ENCODE measurements around the gene CD209.

The CD209 gene

DNA sequence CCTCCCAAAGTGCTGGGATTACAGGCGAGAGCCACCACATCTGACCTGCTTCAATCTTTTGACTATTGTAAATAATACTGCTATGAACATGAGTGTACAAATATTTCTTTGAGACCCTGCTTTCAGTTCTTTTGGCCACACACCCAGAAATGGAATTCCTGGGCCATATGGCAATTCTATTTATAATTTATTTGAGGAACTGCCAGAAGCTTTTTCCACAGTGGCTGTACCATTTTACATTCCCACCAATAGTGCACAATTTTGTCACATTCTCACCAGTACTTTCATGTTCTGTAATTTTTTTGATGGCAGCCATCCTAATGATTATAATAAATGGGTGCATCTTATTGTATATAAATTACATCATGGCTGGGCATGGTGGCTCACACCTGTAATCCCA lies 31.7 kb downstream of the CD209 start:
- H3K9ac ChIP-seq (ENCODE audit: low read depth in 1 of 2, low read length in 2 of 2): no peak overlapping the region
- peaks cover 3 to 6% of the 10 kb centered on the region in 2 donors for H3K9me3 ChIP-seq (ENCODE audit: control insufficient read depth in 1 of 2, low read length in 2 of 2)
- H3K36me3 ChIP-seq (ENCODE audit: control insufficient read depth in 1 of 2, insufficient read depth in 2 of 2, low read length in 2 of 2): no peaks in the 10 kb centered on the region
- no peaks in the 10 kb centered on the region for H3K4me1 ChIP-seq (ENCODE audit: control insufficient read depth in 1 of 2, insufficient read depth in 2 of 2, low read length in 2 of 2)
- H3K27ac ChIP-seq (ENCODE audit: low read depth, low read length): no peak overlapping the region
- no peak overlapping the region for H3K4me3 ChIP-seq (ENCODE audit: low read depth in 1 of 2, low read length in 2 of 2)
- no peaks in the 10 kb centered on the region for H3K27me3 ChIP-seq (ENCODE audit: control insufficient read depth in 1 of 2, insufficient read depth in 2 of 2, low read length in 2 of 2)

GRCh38 chr19:7710616-7711015 lies 36.7 kb downstream of the CD209 start:
- Histone ChIP-seq H3K36me3 (ENCODE audit: control insufficient read depth in 1 of 2, insufficient read depth in 2 of 2, low read length in 2 of 2) (no peaks in the 10 kb centered on the region), H3K9me3 (ENCODE audit: control insufficient read depth in 1 of 2, low read length in 2 of 2) (no peaks in the 10 kb centered on the region), H3K4me3 (ENCODE audit: low read depth in 1 of 2, low read length in 2 of 2) (no peak overlapping the region), H3K27me3 (ENCODE audit: control insufficient read depth in 1 of 2, insufficient read depth in 2 of 2, low read length in 2 of 2) (no peaks in the 10 kb centered on the region), H3K27ac (ENCODE audit: low read depth, low read length) (no peak overlapping the region), H3K9ac (ENCODE audit: low read depth in 1 of 2, low read length in 2 of 2) (no peak overlapping the region), H3K4me1 (ENCODE audit: control insufficient read depth in 1 of 2, insufficient read depth in 2 of 2, low read length in 2 of 2) (peaks cover 0 to 5% of the 10 kb centered on the region in 2 donors)

GRCh38 chr19:7709932-7710460 lies 37.3 kb downstream of the CD209 start:
- H3K4me1 ChIP-seq (ENCODE audit: control insufficient read depth in 1 of 2, insufficient read depth in 2 of 2, low read length in 2 of 2): peaks cover 0 to 5% of the 10 kb centered on the region in 2 donors
- H3K4me3 ChIP-seq (ENCODE audit: low read depth in 1 of 2, low read length in 2 of 2): no peak overlapping the region
- H3K9me3 ChIP-seq (ENCODE audit: control insufficient read depth in 1 of 2, low read length in 2 of 2): no peaks in the 10 kb centered on the region
- H3K27ac ChIP-seq (ENCODE audit: low read depth, low read length): no peak overlapping the region
- no peak overlapping the region for H3K9ac ChIP-seq (ENCODE audit: low read depth in 1 of 2, low read length in 2 of 2)
- H3K36me3 ChIP-seq (ENCODE audit: control insufficient read depth in 1 of 2, insufficient read depth in 2 of 2, low read length in 2 of 2): no peaks in the 10 kb centered on the region
- H3K27me3 ChIP-seq (ENCODE audit: control insufficient read depth in 1 of 2, insufficient read depth in 2 of 2, low read length in 2 of 2): no peaks in the 10 kb centered on the region

DNA sequence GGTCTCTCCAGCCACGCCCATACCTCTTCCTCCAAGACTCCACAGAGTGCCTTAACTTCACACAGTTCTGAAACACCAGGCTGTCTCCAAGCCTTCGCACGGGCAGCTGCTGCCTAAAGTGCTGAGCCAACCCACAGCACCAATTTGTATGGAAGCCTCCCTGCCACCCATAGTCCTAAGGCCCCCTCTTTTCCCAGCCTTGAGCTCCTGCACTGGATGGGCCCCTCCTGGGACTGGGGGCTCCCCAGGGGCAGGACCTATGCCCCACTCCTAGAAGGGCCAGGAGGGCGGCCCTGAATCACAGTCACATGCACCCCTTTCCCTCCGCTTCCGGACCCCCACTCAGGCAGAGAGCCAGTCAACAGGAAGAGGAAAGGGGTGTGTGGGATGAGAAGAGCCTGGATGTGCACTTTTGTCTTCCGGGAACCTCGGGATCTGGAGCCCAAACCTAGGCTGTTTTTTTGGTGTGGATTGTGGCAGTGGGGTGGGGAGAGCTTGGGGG lies 40.3 kb downstream of the CD209 start:
- Histone ChIP-seq H3K4me3 (ENCODE audit: low read depth in 1 of 2, low read length in 2 of 2) (no peak overlapping the region), H3K9ac (ENCODE audit: low read depth in 1 of 2, low read length in 2 of 2) (no peak overlapping the region), H3K4me1 (ENCODE audit: control insufficient read depth in 1 of 2, insufficient read depth in 2 of 2, low read length in 2 of 2) (peaks cover 0 to 5% of the 10 kb centered on the region in 2 donors), H3K36me3 (ENCODE audit: control insufficient read depth in 1 of 2, insufficient read depth in 2 of 2, low read length in 2 of 2) (no peaks in the 10 kb centered on the region), H3K9me3 (ENCODE audit: control insufficient read depth in 1 of 2, low read length in 2 of 2) (no peaks in the 10 kb centered on the region), H3K27ac (ENCODE audit: low read depth, low read length) (no peak overlapping the region), H3K27me3 (ENCODE audit: control insufficient read depth in 1 of 2, insufficient read depth in 2 of 2, low read length in 2 of 2) (no peaks in the 10 kb centered on the region)

DNA sequence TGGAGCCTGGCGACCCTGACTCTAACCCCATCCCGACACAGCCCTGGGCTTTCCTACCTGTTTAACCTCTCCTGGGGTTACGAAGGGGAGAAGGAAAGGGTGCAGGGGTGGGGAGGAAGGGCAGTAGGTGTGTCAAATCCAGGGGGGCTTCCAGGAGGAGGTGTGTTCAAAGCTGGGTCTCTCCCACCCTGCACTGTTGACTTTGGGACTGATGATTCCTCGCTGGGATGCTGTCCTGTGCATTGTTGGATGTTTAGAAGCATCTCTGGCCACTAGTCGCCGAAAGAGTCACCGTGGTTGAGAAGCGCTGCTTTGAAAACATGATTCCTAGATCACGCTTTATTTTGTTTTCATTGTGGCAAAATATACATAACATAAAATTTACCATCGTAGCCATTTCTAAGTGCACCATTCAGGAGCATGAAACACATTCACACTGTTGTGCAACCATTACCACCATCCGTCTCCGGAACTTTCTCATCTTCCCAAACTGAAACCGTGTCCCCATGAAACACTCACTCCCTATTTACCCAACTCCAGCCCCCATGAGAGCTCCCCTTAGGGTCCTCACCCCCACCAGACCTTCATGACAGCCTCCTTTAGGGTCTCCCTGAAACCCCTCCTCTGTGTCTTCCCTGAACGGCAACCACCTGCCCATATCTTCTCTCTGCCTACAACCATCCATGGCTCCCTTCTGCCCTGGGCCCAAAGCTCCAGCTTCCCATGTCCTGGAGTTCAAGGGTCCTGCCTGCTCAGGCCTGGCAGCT lies 41.0 kb downstream of the CD209 start:
- Histone ChIP-seq H3K4me1 (ENCODE audit: control insufficient read depth in 1 of 2, insufficient read depth in 2 of 2, low read length in 2 of 2) (peaks cover 0 to 5% of the 10 kb centered on the region in 2 donors), H3K36me3 (ENCODE audit: control insufficient read depth in 1 of 2, insufficient read depth in 2 of 2, low read length in 2 of 2) (no peaks in the 10 kb centered on the region), H3K9me3 (ENCODE audit: control insufficient read depth in 1 of 2, low read length in 2 of 2) (no peaks in the 10 kb centered on the region), H3K27me3 (ENCODE audit: control insufficient read depth in 1 of 2, insufficient read depth in 2 of 2, low read length in 2 of 2) (no peaks in the 10 kb centered on the region), H3K27ac (ENCODE audit: low read depth, low read length) (no peak overlapping the region), H3K9ac (ENCODE audit: low read depth in 1 of 2, low read length in 2 of 2) (no peak overlapping the region), H3K4me3 (ENCODE audit: low read depth in 1 of 2, low read length in 2 of 2) (no peak overlapping the region)

GRCh38 chr19:7705387-7706187 lies 41.7 kb downstream of the CD209 start:
- no peak overlapping the region for H3K4me3 ChIP-seq (ENCODE audit: low read depth in 1 of 2, low read length in 2 of 2)
- H3K36me3 ChIP-seq (ENCODE audit: control insufficient read depth in 1 of 2, insufficient read depth in 2 of 2, low read length in 2 of 2): no peaks in the 10 kb centered on the region
- no peaks in the 10 kb centered on the region for H3K27me3 ChIP-seq (ENCODE audit: control insufficient read depth in 1 of 2, insufficient read depth in 2 of 2, low read length in 2 of 2)
- H3K9ac ChIP-seq (ENCODE audit: low read depth in 1 of 2, low read length in 2 of 2): no peak overlapping the region
- H3K4me1 ChIP-seq (ENCODE audit: control insufficient read depth in 1 of 2, insufficient read depth in 2 of 2, low read length in 2 of 2): peaks cover 0 to 5% of the 10 kb centered on the region in 2 donors
- H3K27ac ChIP-seq (ENCODE audit: low read depth, low read length): no peak overlapping the region
- H3K9me3 ChIP-seq (ENCODE audit: control insufficient read depth in 1 of 2, low read length in 2 of 2): no peaks in the 10 kb centered on the region

- Histone ChIP-seq H3K4me1 (ENCODE audit: control insufficient read depth in 1 of 2, insufficient read depth in 2 of 2, low read length in 2 of 2) (peaks cover 0 to 5% of the 10 kb centered on the region in 2 donors), H3K36me3 (ENCODE audit: control insufficient read depth in 1 of 2, insufficient read depth in 2 of 2, low read length in 2 of 2) (no peaks in the 10 kb centered on the region), H3K9me3 (ENCODE audit: control insufficient read depth in 1 of 2, low read length in 2 of 2) (no peaks in the 10 kb centered on the region), H3K4me3 (ENCODE audit: low read depth in 1 of 2, low read length in 2 of 2) (no peak overlapping the region), H3K27ac (ENCODE audit: low read depth, low read length) (no peak overlapping the region), H3K9ac (ENCODE audit: low read depth in 1 of 2, low read length in 2 of 2) (no peak overlapping the region), H3K27me3 (ENCODE audit: control insufficient read depth in 1 of 2, insufficient read depth in 2 of 2, low read length in 2 of 2) (peaks cover 0 to 4% of the 10 kb centered on the region in 2 donors)
These were observed 42.9 kb downstream of the CD209 start for GRCh38 chr19:7704280-7705060.

DNA sequence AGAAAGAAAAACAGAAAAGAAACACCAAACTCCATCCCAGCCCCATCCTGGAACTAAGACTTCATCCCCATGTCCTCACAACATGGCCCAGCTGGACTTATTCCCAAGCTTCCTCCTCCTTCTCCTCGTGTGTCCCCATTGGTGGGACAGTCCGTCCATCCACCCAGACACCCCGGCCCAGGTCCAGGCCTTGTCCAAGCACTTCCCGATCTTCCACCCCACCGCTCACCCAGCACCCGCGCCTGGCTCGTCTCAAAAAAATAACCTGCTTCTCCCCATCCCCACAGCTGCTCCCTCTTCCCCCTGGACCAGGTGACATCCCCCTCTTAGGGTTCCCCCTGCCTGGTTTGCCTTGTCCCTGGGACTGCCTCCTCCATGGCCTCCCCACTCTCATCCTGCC lies 44.0 kb downstream of the CD209 start:
- no peak overlapping the region for H3K27ac ChIP-seq (ENCODE audit: low read depth, low read length)
- H3K36me3 ChIP-seq (ENCODE audit: control insufficient read depth in 1 of 2, insufficient read depth in 2 of 2, low read length in 2 of 2): no peaks in the 10 kb centered on the region
- H3K9me3 ChIP-seq (ENCODE audit: control insufficient read depth in 1 of 2, low read length in 2 of 2): no peaks in the 10 kb centered on the region
- no peak overlapping the region for H3K4me3 ChIP-seq (ENCODE audit: low read depth in 1 of 2, low read length in 2 of 2)
- peaks cover 0 to 4% of the 10 kb centered on the region in 2 donors for H3K27me3 ChIP-seq (ENCODE audit: control insufficient read depth in 1 of 2, insufficient read depth in 2 of 2, low read length in 2 of 2)
- H3K9ac ChIP-seq (ENCODE audit: low read depth in 1 of 2, low read length in 2 of 2): no peak overlapping the region
- peaks cover 0 to 5% of the 10 kb centered on the region in 2 donors for H3K4me1 ChIP-seq (ENCODE audit: control insufficient read depth in 1 of 2, insufficient read depth in 2 of 2, low read length in 2 of 2)

DNA sequence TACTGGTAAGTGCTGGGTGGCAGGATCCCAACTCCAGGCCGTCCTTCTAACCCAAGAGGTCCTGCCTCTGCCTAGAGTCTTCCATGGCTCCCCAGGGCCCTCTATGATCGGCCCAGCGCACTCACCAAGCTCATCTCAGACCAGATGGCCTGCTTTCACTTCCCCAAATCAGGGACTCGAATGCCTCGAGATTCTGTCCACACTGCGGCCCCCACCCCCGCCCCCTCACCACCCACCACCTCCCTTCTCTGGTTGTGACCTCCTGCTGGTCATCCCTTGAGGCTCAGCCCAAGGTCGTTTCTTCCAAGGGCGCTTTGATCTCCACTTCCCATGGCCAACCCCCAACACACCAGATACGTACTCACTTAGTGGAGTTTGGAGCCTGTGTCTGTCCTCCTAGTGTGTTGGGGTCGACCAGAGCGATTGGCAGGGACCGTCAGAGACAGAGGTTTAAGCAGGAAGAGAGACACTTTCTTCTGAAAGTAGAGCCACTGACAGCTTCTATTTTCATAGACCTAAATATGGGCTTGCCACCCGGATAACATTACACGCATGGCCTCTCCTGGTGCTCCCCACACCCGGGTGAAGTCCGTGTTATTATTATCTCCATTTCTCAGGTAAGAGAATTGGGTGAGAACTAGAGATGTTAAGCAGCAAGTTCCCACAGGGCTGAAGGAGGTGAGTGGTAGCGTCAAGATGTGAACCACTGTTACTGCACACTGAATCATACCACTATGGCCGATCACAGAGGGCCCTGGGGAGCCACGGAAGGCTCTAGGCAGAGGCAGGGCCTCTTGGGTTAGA lies 45.5 kb downstream of the CD209 start, which contains the start of gene FCER2:
TSS of gene FCER2 (minus strand) at position 478 of the 804 bp plus-strand sequence. CDS start 2,371 bp downstream, outside the sequence.
- Histone ChIP-seq H3K9me3 (ENCODE audit: control insufficient read depth in 1 of 2, low read length in 2 of 2) (no peaks in the 10 kb centered on the region), H3K36me3 (ENCODE audit: control insufficient read depth in 1 of 2, insufficient read depth in 2 of 2, low read length in 2 of 2) (no peaks in the 10 kb centered on the region), H3K4me1 (ENCODE audit: control insufficient read depth in 1 of 2, insufficient read depth in 2 of 2, low read length in 2 of 2) (peaks cover 0 to 5% of the 10 kb centered on the region in 2 donors), H3K27ac (ENCODE audit: low read depth, low read length) (no peak within 1 kb of the TSS), H3K27me3 (ENCODE audit: control insufficient read depth in 1 of 2, insufficient read depth in 2 of 2, low read length in 2 of 2) (peaks cover 4 to 7% of the 10 kb centered on the region in 2 donors), H3K9ac (ENCODE audit: low read depth in 1 of 2, low read length in 2 of 2) (no peak within 1 kb of the TSS), H3K4me3 (ENCODE audit: low read depth in 1 of 2, low read length in 2 of 2) (no peak within 1 kb of the TSS)

Measured in duodenal mucosa (tissue), 2 donors.